GM18858 (cell line): ENCODE measurements around the gene AKAP7.

Experiments used
- ATAC-seq: cut with Tn5 transposase; IDR thresholded peaks from one replicate; pipeline ENCODE4 v1.9.1; 2021; ENCODE audit not compliant: unreplicated experiment

AKAP7 gene

GRCh38 chr6:131132360-131132759, 2.9 kb upstream of the AKAP7 start:
- no peak for ATAC-seq

- no peak for ATAC-seq
Measured at GRCh38 chr6:131134220-131134979, 867 bp upstream of the AKAP7 start.

GRCh38 chr6:131134980-131135243, 355 bp upstream of the AKAP7 start:
- ATAC-seq, result no peak

GRCh38 chr6:131136021-131136786, 937 bp downstream of the AKAP7 start:
- ATAC-seq, result no peak

- no peak for ATAC-seq
Measured at GRCh38 chr6:131139599-131139998, 4.3 kb downstream of the AKAP7 start.

GRCh38 chr6:131143319-131143718, 8.1 kb downstream of the AKAP7 start:
- no peak for ATAC-seq

GRCh38 chr6:131146865-131147264, 11.6 kb downstream of the AKAP7 start:
- no peak for ATAC-seq

- no peak for ATAC-seq
Measured at GRCh38 chr6:131156411-131156810, 21.1 kb downstream of the AKAP7 start.

GRCh38 chr6:131159578-131159977, 24.3 kb downstream of the AKAP7 start:
- ATAC-seq, result no peak

- no peak for ATAC-seq
Measured at GRCh38 chr6:131160254-131160758, 25.0 kb downstream of the AKAP7 start.

- ATAC-seq, result no peak
Measured at GRCh38 chr6:131161987-131162386, 26.7 kb downstream of the AKAP7 start.

- ATAC-seq, result no peak
Measured at GRCh38 chr6:131163886-131164285, 28.6 kb downstream of the AKAP7 start.

GRCh38 chr6:131164506-131164905, 29.2 kb downstream of the AKAP7 start:
- no peak for ATAC-seq

- no peak for ATAC-seq
Measured at GRCh38 chr6:131167773-131168172, 32.5 kb downstream of the AKAP7 start.

- ATAC-seq, result no peak
Measured at GRCh38 chr6:131169613-131170012, 34.3 kb downstream of the AKAP7 start.

- no peak for ATAC-seq
Measured at GRCh38 chr6:131172222-131172621, 37.0 kb downstream of the AKAP7 start.

GRCh38 chr6:131173680-131174079, 38.4 kb downstream of the AKAP7 start:
- no peak for ATAC-seq

- ATAC-seq, result no peak
Measured at GRCh38 chr6:131175564-131175963, 40.3 kb downstream of the AKAP7 start.

GRCh38 chr6:131177996-131178395, 42.7 kb downstream of the AKAP7 start:
- no peak for ATAC-seq

GRCh38 chr6:131182991-131183425, 47.7 kb downstream of the AKAP7 start:
- peak; percentile 57 for ATAC-seq

GRCh38 chr6:131183427-131184095, 48.3 kb downstream of the AKAP7 start:
- no peak for ATAC-seq

- ATAC-seq, result no peak
Measured at GRCh38 chr6:131191590-131191989, 56.3 kb downstream of the AKAP7 start.
